Upper lobe of right lung (tissue), 1 donor: ENCODE data around the gene CST11. TPM values are rescaled to one million over a fixed set of nuclear protein-coding genes. Genes with fewer than 3 reads are reported as not detected.
A peak's percentile ranks its signal among the peaks of the same experiment; 100 is the strongest.

Experiments used
- ATAC-seq: fragments of 200-7000 bp; cut with Tn5 transposase; one replicate; pipeline ENCODE4 v1.9.1; 2020; ENCODE audit warnings: mild to moderate bottlenecking, moderate library complexity
- DNase-seq: peaks from one replicate; pipeline ENCODE4 v3.0.0-alpha.2; 2020
- H3K27ac ChIP-seq: fragments of 200-600 bp; one replicate; pipeline ENCODE4 v1.8.0; 2022
- H3K27me3 ChIP-seq: fragments of 200-600 bp; one replicate; pipeline ENCODE4 v1.8.0; 2022; ENCODE audit warnings: mild to moderate bottlenecking
- H3K36me3 ChIP-seq: fragments of 200-600 bp; one replicate; pipeline ENCODE4 v1.8.0; 2022
- H3K4me1 ChIP-seq: fragments of 200-600 bp; one replicate; pipeline ENCODE4 v1.8.0; 2022
- H3K4me3 ChIP-seq: fragments of 200-600 bp; one replicate; pipeline ENCODE4 v1.8.0; 2022; ENCODE audit warnings: mild to moderate bottlenecking
- H3K9me3 ChIP-seq: fragments of 200-600 bp; one replicate; pipeline ENCODE4 v1.8.0; 2022
- intact Hi-C: fragments of 100-400 bp; cut with DNase I; formaldehyde crosslinking; loops from one replicate; pipeline ENCODE4 v1.11.0; 2022
- total RNA-seq: library from RNA; stranded (reverse); fragmentation: NEBNext Ultra II Directional; extraction: Animal tissue kit (Norgen Biotek cat#: 25700); gene quantifications from one replicate; pipeline ENCODE4 v1.2.1, GENCODE V29; 2021
- TF ChIP-seq, protein P1 (sequence below): fragments of 200-600 bp; IDR thresholded peaks from one replicate; pipeline ENCODE4 v1.8.0; 2022; ENCODE audit warnings: antibody characterized with exemption
- donor health status: DM: no; HTN: yes; CAD: no; lungs with severe emphysema.

The CST11 gene
- total RNA-seq, 1 donor from 2014 or later = not detected

DNA sequence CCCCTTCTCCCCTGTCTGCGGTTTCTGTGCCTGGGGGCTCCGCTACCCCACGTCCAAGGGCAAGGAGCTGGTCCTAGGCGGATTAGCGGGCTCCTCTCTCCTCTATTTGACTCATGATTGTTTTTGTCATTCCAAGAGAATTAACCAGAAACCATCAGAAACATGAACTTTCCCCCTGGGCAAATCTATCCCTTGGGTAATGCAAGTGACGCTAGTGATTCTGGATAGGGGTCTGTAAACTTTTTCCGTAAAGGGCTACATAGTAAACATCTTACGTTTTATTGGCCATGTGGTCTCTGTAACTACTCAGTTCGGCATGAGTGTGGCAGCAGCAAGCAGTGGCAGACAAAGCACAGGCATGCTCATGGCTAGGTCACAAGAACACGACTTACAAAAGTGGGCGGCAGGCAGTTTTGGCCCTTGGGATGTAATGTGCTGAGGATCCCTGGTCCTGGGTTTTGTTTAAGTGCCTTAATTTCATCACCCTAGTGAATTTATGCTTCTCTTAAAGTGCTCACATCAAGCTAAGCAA is 654 bp downstream of the CST11 start:
- DNase-seq (no peak), ATAC-seq (no peak)
- peaks cover 8% of the 10 kb centered on the region for H3K27me3 ChIP-seq
- no peak overlapping the region for H3K27ac ChIP-seq
- intact Hi-C loops = no loop called here
- H3K4me1 ChIP-seq = no peaks in the 10 kb centered on the region
- H3K4me3 ChIP-seq = no peak overlapping the region
- no peaks in the 10 kb centered on the region for H3K36me3 ChIP-seq
- no peaks in the 10 kb centered on the region for H3K9me3 ChIP-seq
- TF ChIP-seq, protein P1, sequence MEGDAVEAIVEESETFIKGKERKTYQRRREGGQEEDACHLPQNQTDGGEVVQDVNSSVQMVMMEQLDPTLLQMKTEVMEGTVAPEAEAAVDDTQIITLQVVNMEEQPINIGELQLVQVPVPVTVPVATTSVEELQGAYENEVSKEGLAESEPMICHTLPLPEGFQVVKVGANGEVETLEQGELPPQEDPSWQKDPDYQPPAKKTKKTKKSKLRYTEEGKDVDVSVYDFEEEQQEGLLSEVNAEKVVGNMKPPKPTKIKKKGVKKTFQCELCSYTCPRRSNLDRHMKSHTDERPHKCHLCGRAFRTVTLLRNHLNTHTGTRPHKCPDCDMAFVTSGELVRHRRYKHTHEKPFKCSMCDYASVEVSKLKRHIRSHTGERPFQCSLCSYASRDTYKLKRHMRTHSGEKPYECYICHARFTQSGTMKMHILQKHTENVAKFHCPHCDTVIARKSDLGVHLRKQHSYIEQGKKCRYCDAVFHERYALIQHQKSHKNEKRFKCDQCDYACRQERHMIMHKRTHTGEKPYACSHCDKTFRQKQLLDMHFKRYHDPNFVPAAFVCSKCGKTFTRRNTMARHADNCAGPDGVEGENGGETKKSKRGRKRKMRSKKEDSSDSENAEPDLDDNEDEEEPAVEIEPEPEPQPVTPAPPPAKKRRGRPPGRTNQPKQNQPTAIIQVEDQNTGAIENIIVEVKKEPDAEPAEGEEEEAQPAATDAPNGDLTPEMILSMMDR = no peak

DNA sequence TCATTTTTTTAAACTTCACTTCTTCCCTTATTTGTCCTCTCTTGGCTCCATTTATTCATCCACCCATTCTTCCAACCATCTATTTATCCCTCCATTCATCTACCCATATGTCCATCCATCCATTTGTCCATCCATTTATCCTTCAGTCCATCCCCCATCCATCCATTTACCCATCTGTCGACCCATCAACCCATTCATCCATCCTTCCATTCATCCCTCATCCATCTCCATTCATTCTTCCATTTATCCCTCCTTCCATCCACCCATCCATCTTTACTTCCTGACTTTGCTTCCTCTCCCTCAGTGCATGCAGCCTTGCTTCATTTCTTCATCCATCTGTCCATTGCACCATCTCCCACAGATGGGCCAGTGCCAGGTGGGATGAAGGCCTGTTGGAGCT is 1.8 kb downstream of the CST11 start:
- Histone ChIP-seq H3K27me3 (peaks cover 8% of the 10 kb centered on the region), H3K4me1 (no peaks in the 10 kb centered on the region), H3K27ac (no peak overlapping the region), H3K9me3 (no peaks in the 10 kb centered on the region), H3K36me3 (no peaks in the 10 kb centered on the region), H3K4me3 (no peak overlapping the region)
- DNase-seq = no peak
- TF ChIP-seq, protein P1 = no peak
- intact Hi-C loops = no loop called here
- ATAC-seq = no peak

DNA sequence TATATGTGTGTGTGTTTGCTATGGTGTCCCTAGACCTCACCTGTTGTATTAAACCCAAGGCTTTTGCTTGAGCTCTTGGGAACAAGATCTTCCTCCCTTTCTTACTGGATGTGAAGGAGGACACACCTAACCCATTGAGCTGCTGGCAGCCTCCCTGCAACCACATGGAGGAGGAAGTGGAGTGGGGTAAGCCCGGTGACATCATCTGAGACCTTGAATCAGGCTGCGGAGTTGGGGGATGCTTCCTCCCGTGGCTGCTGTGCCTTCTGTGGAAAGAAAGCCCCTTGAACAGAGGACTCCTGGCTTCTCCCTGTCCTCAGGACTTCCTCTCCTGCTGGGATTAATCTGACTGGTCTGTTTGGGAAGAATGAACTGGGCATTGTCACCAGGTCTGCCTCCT is 3.3 kb downstream of the CST11 start:
- Histone ChIP-seq H3K36me3 (no peaks in the 10 kb centered on the region), H3K27me3 (peaks cover 8% of the 10 kb centered on the region), H3K27ac (no peak overlapping the region), H3K4me1 (no peaks in the 10 kb centered on the region), H3K4me3 (no peak overlapping the region), H3K9me3 (no peaks in the 10 kb centered on the region)
- TF ChIP-seq, protein P1 = no peak
- intact Hi-C loops = no loop called here
- peak; percentile 23 for ATAC-seq
- no peak for DNase-seq

DNA sequence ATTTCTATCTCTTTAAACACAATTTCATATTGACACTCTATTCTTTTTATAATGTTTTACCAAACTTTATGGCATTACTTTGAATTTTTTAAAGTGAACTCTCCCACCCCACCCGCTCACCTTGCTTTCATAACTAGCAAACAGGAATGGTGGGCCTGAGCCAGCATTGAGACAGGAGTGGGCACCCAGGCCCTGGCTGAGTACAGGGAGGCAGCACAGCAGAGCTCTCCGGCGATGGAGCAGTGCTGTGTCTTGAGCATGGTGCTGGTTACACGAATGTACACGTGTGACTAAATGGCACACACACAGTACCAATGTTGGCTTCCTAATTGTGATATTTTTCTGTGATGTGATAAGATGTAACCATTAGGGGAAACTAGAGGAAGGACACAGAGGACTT is 4.5 kb downstream of the CST11 start:
- H3K4me3 ChIP-seq = no peak overlapping the region
- no peak for ATAC-seq
- intact Hi-C loops = no loop called here

DNA sequence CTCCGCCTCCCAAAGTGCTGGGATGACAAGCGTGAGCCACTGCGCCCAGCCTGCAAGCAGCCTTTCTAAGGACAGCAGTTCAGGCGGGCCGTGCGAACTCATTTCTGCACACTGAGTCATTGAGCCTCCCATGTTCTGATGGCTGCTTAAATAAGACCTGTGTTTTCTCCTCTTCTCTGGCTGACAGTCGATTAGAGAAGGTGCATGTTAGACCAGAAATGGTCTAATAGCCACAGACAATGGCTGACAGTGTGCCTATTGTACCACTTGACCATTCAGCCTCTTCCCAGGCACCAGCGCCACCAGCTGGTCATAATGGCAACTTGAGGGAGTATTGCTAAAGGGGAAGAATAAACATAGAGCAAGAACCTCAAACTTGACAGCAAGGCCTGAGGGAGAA is 6.2 kb downstream of the CST11 start:
- DNase-seq (no peak), ATAC-seq (peak; percentile 68)
- no peaks in the 10 kb centered on the region for H3K36me3 ChIP-seq
- H3K9me3 ChIP-seq = no peaks in the 10 kb centered on the region
- H3K4me1 ChIP-seq = no peaks in the 10 kb centered on the region
- TF ChIP-seq, protein P1 = peak; percentile 52
- intact Hi-C loops = no loop called here
- H3K4me3 ChIP-seq = no peak overlapping the region
- H3K27ac ChIP-seq = no peak overlapping the region
- no peaks in the 10 kb centered on the region for H3K27me3 ChIP-seq

More for the DNA sequence above, 4.5 kb downstream of the CST11 start:
- no peak overlapping the region for H3K27ac ChIP-seq
- no peaks in the 10 kb centered on the region for H3K4me1 ChIP-seq
- no peaks in the 10 kb centered on the region for H3K36me3 ChIP-seq
- peaks cover under 1% of the 10 kb centered on the region for H3K27me3 ChIP-seq
- no peaks in the 10 kb centered on the region for H3K9me3 ChIP-seq
- DNase-seq = no peak
- TF ChIP-seq, protein P1 = no peak
